IPS-20b (cell line): ENCODE data around the gene ADGRE2.
"Not testable (repeated sequence)": the region's sequence is repeated elsewhere in the genome, so short reads cannot be mapped to it uniquely, and the experiment has no call there.

ENCODE experiments used
- H3K27ac ChIP-seq: one replicate; pipeline ENCODE4 v1.5.1; 2013; ENCODE audit warnings: low read length
- H3K27me3 ChIP-seq: 2 replicates; pipeline ENCODE4 v1.6.1; 2013; ENCODE audit warnings: mild to moderate bottlenecking, low read length, inconsistent platforms; ENCODE audit not compliant: insufficient read depth
- H3K36me3 ChIP-seq: 2 replicates; pipeline ENCODE4 v1.6.1; 2013; ENCODE audit warnings: low read depth, mild to moderate bottlenecking, inconsistent platforms, low read length, moderate library complexity; ENCODE audit not compliant: insufficient read depth
- H3K4me1 ChIP-seq: 2 replicates; pipeline ENCODE4 v1.6.1; 2013; ENCODE audit warnings: mild to moderate bottlenecking, control low read depth, inconsistent platforms, low read length, moderate library complexity; ENCODE audit not compliant: insufficient read depth
- H3K4me3 ChIP-seq: 2 replicates; pipeline ENCODE4 v1.5.1; 2013; ENCODE audit warnings: mild to moderate bottlenecking, low read length, inconsistent platforms
- H3K9ac ChIP-seq: 2 replicates; pipeline ENCODE4 v1.6.1; 2013; ENCODE audit warnings: low read depth, mild to moderate bottlenecking, inconsistent platforms, low read length, moderate library complexity
- H3K9me3 ChIP-seq: 2 replicates; pipeline ENCODE4 v1.6.1; 2013; ENCODE audit warnings: mild to moderate bottlenecking, low read depth, low read length, inconsistent platforms; ENCODE audit not compliant: insufficient read depth

The ADGRE2 gene

GRCh38 chr19:14778110-14778845, at the start of gene ADGRE2:
ADGRE2 (minus strand) TSS chr19:14778560; CDS start chr19:14776756, 1,804 bp downstream.
- H3K36me3 ChIP-seq, H3K9me3 ChIP-seq, H3K27ac ChIP-seq, H3K9ac ChIP-seq, H3K4me1 ChIP-seq, H3K4me3 ChIP-seq: not testable (repeated sequence)
- peaks cover 15% of the 10 kb centered on the region for H3K27me3 ChIP-seq

- no peaks in the 10 kb centered on the region for H3K36me3 ChIP-seq
- no peaks in the 10 kb centered on the region; the same call in 1 of the 2 replicates for H3K27me3 ChIP-seq
- no peak overlapping the region for H3K4me3 ChIP-seq
- peaks cover 9% of the 10 kb centered on the region; the same call in 1 of the 2 replicates for H3K9me3 ChIP-seq
- H3K9ac ChIP-seq = no peak overlapping the region
- no peaks in the 10 kb centered on the region for H3K4me1 ChIP-seq
- H3K27ac ChIP-seq = no peak overlapping the region
Observed at GRCh38 chr19:14826006-14826405, 47.6 kb upstream of the ADGRE2 start.

GRCh38 chr19:14821937-14822336, 43.6 kb upstream of the ADGRE2 start:
- Histone ChIP-seq H3K27ac (no peak overlapping the region), H3K27me3 (no peaks in the 10 kb centered on the region; the same call in 1 of the 2 replicates), H3K9ac (no peak overlapping the region), H3K4me3 (no peak overlapping the region), H3K4me1 (no peaks in the 10 kb centered on the region), H3K9me3 (peaks cover 6% of the 10 kb centered on the region; the same call in 1 of the 2 replicates), H3K36me3 (no peaks in the 10 kb centered on the region)

- no peaks in the 10 kb centered on the region for H3K4me1 ChIP-seq
- no peak overlapping the region for H3K27ac ChIP-seq
- H3K9ac ChIP-seq = no peak overlapping the region
- no peak overlapping the region for H3K4me3 ChIP-seq
- H3K27me3 ChIP-seq = no peaks in the 10 kb centered on the region
- H3K9me3 ChIP-seq = no peaks in the 10 kb centered on the region; the same call in 1 of the 2 replicates
- no peaks in the 10 kb centered on the region for H3K36me3 ChIP-seq
Observed at GRCh38 chr19:14818588-14818987, 40.2 kb upstream of the ADGRE2 start.

- no peak overlapping the region for H3K4me3 ChIP-seq
- no peaks in the 10 kb centered on the region for H3K9me3 ChIP-seq
- H3K4me1 ChIP-seq = no peaks in the 10 kb centered on the region
- no peak overlapping the region for H3K27ac ChIP-seq
- H3K27me3 ChIP-seq = no peaks in the 10 kb centered on the region
- no peak overlapping the region for H3K9ac ChIP-seq
- no peaks in the 10 kb centered on the region for H3K36me3 ChIP-seq
Observed at GRCh38 chr19:14817052-14817451, 38.7 kb upstream of the ADGRE2 start.

- Histone ChIP-seq H3K27me3 (no peaks in the 10 kb centered on the region), H3K4me1 (no peaks in the 10 kb centered on the region), H3K9ac (no peak overlapping the region), H3K4me3 (no peak overlapping the region), H3K36me3 (no peaks in the 10 kb centered on the region), H3K27ac (no peak overlapping the region), H3K9me3 (no peaks in the 10 kb centered on the region)
Observed at GRCh38 chr19:14814982-14815652, 36.8 kb upstream of the ADGRE2 start.

- H3K4me3 ChIP-seq = no peak overlapping the region
- no peaks in the 10 kb centered on the region for H3K9me3 ChIP-seq
- H3K4me1 ChIP-seq = peaks cover 2% of the 10 kb centered on the region; the same call in 1 of the 2 replicates
- H3K9ac ChIP-seq = no peak overlapping the region
- no peak overlapping the region for H3K27ac ChIP-seq
- H3K27me3 ChIP-seq = no peaks in the 10 kb centered on the region
- H3K36me3 ChIP-seq = no peaks in the 10 kb centered on the region
Observed at GRCh38 chr19:14809272-14810057, 31.1 kb upstream of the ADGRE2 start.

GRCh38 chr19:14804765-14805164, 26.4 kb upstream of the ADGRE2 start:
- Histone ChIP-seq H3K4me3 (no peak overlapping the region), H3K9ac (no peak overlapping the region), H3K27ac (no peak overlapping the region), H3K27me3 (no peaks in the 10 kb centered on the region), H3K4me1 (peaks cover 4% of the 10 kb centered on the region; the same call in 1 of the 2 replicates), H3K36me3 (no peaks in the 10 kb centered on the region), H3K9me3 (no peaks in the 10 kb centered on the region)

GRCh38 chr19:14798760-14799159, 20.4 kb upstream of the ADGRE2 start:
- no peaks in the 10 kb centered on the region for H3K36me3 ChIP-seq
- no peaks in the 10 kb centered on the region for H3K9me3 ChIP-seq
- H3K4me1 ChIP-seq = no peaks in the 10 kb centered on the region
- no peaks in the 10 kb centered on the region for H3K27me3 ChIP-seq
- H3K9ac ChIP-seq = no peak overlapping the region
- H3K27ac ChIP-seq = no peak overlapping the region
- H3K4me3 ChIP-seq = no peak overlapping the region

- no peaks in the 10 kb centered on the region for H3K27me3 ChIP-seq
- H3K4me1 ChIP-seq = no peaks in the 10 kb centered on the region
- no peaks in the 10 kb centered on the region for H3K9me3 ChIP-seq
- H3K27ac ChIP-seq = no peak overlapping the region
- H3K4me3 ChIP-seq = no peak overlapping the region
- H3K36me3 ChIP-seq = no peaks in the 10 kb centered on the region
- H3K9ac ChIP-seq = no peak overlapping the region
Observed at GRCh38 chr19:14796021-14796420, 17.7 kb upstream of the ADGRE2 start.

- Histone ChIP-seq H3K27me3 (no peaks in the 10 kb centered on the region), H3K4me3 (no peak overlapping the region), H3K9me3 (no peaks in the 10 kb centered on the region), H3K4me1 (no peaks in the 10 kb centered on the region), H3K9ac (no peak overlapping the region), H3K27ac (no peak overlapping the region), H3K36me3 (no peaks in the 10 kb centered on the region)
Observed at GRCh38 chr19:14795078-14795721, 16.8 kb upstream of the ADGRE2 start.
